HG02840 (cell line): ENCODE data around the gene PRRG3.

ENCODE experiments used
- ATAC-seq: cut with Tn5 transposase; IDR thresholded peaks from one replicate; pipeline ENCODE4 v1.9.1; 2021; ENCODE audit warnings: mild to moderate bottlenecking, moderate library complexity, moderate number of reproducible peaks; ENCODE audit not compliant: unreplicated experiment, low FRiP score

Gene PRRG3

GRCh38 chrX:151741606-151742005, 46.3 kb downstream of the PRRG3 start:
- ATAC-seq = no peak

GRCh38 chrX:151742311-151742710, 47.1 kb downstream of the PRRG3 start:
- ATAC-seq = no peak

GRCh38 chrX:151743651-151744470, 48.6 kb downstream of the PRRG3 start:
- ATAC-seq = no peak

GRCh38 chrX:151745651-151746050, 50.4 kb downstream of the PRRG3 start:
- ATAC-seq = no peak

- ATAC-seq = no peak
Measured at GRCh38 chrX:151746502-151746901, 51.2 kb downstream of the PRRG3 start.

- ATAC-seq = no peak
Measured at GRCh38 chrX:151750511-151750910, 55.3 kb downstream of the PRRG3 start.

GRCh38 chrX:151752847-151753246, 57.6 kb downstream of the PRRG3 start:
- no peak for ATAC-seq

GRCh38 chrX:151753313-151754046, 58.2 kb downstream of the PRRG3 start:
- ATAC-seq = peak; percentile 58

- ATAC-seq = no peak
Measured at GRCh38 chrX:151754047-151754429, 58.8 kb downstream of the PRRG3 start.

- ATAC-seq = no peak
Measured at GRCh38 chrX:151754641-151755215, 59.5 kb downstream of the PRRG3 start.
